WERI-Rb-1 (cell line): Measurements from ENCODE around the gene STPG2.
A peak's percentile ranks its signal among the peaks of the same experiment; 100 is the strongest.

Experiments used
- DNase-seq: peaks from one replicate; pipeline ENCODE4 v3.0.0-alpha.2; 2020
- H3K27ac ChIP-seq: fragments of 250-450 bp; sonication (Bioruptor Pico); 2 replicates; pipeline ENCODE4 v1.5.1; 2020; ENCODE audit warnings: mild to moderate bottlenecking, moderate library complexity
- H3K27me3 ChIP-seq: fragments of 250-450 bp; sonication (Bioruptor Pico); 2 replicates; pipeline ENCODE4 v1.5.1; 2021; ENCODE audit warnings: mild to moderate bottlenecking, low read depth, moderate library complexity; ENCODE audit not compliant: insufficient read depth, severe bottlenecking
- H3K36me3 ChIP-seq: fragments of 250-450 bp; sonication (Bioruptor Pico); 2 replicates; pipeline ENCODE4 v1.5.1; 2020; ENCODE audit warnings: mild to moderate bottlenecking, moderate library complexity
- H3K4me3 ChIP-seq: 2 replicates; pipeline ENCODE4 v1.5.1; 2011; ENCODE audit warnings: low read depth, mild to moderate bottlenecking, control low read depth, low read length
- H3K9me3 ChIP-seq: fragments of 250-450 bp; sonication (Bioruptor Pico); 2 replicates; pipeline ENCODE4 v1.5.1; 2021; ENCODE audit warnings: mild to moderate bottlenecking, moderate library complexity; ENCODE audit not compliant: severe bottlenecking
- CTCF ChIP-seq: IDR thresholded peaks from 2 replicates; pipeline ENCODE4 v1.5.1; 2011; ENCODE audit warnings: low read depth, mild to moderate bottlenecking, control low read depth, inconsistent platforms, low read length

STPG2 gene

GRCh38 chr4:97845758-97846157 lies 297.5 kb downstream of the STPG2 start:
- no peak for TF ChIP-seq CTCF

GRCh38 chr4:97841512-97841911 lies 301.8 kb downstream of the STPG2 start:
- DNase-seq, result no peak
- no peak for TF ChIP-seq CTCF
- Histone ChIP-seq H3K27ac (no peak overlapping the region), H3K4me3 (no peak overlapping the region), H3K9me3 (no peaks in the 10 kb centered on the region), H3K27me3 (no peaks in the 10 kb centered on the region), H3K36me3 (no peaks in the 10 kb centered on the region)

More at GRCh38 chr4:97845758-97846157, 297.5 kb downstream of the STPG2 start:
- H3K4me3 ChIP-seq, result no peak overlapping the region
- no peak for DNase-seq
- no peak overlapping the region for H3K27ac ChIP-seq
- no peaks in the 10 kb centered on the region for H3K9me3 ChIP-seq
- no peaks in the 10 kb centered on the region for H3K27me3 ChIP-seq
- H3K36me3 ChIP-seq, result no peaks in the 10 kb centered on the region

GRCh38 chr4:97836662-97837061 lies 306.6 kb downstream of the STPG2 start:
- DNase-seq, result no peak
- no peaks in the 10 kb centered on the region for H3K9me3 ChIP-seq
- H3K27me3 ChIP-seq, result no peaks in the 10 kb centered on the region
- H3K36me3 ChIP-seq, result no peaks in the 10 kb centered on the region
- no peak for TF ChIP-seq CTCF
- H3K27ac ChIP-seq, result no peak overlapping the region
- no peak overlapping the region for H3K4me3 ChIP-seq

GRCh38 chr4:97828646-97829045 lies 314.6 kb downstream of the STPG2 start:
- no peaks in the 10 kb centered on the region for H3K9me3 ChIP-seq
- peak; percentile 87 for DNase-seq
- TF ChIP-seq CTCF, result no peak
- peak overlapping the region; percentile 30; the same call in 1 of the 2 replicates for H3K27ac ChIP-seq
- no peaks in the 10 kb centered on the region for H3K27me3 ChIP-seq
- no peak overlapping the region for H3K4me3 ChIP-seq
- no peaks in the 10 kb centered on the region for H3K36me3 ChIP-seq

- Histone ChIP-seq H3K27me3 (no peaks in the 10 kb centered on the region), H3K9me3 (peaks cover 11% of the 10 kb centered on the region), H3K36me3 (no peaks in the 10 kb centered on the region), H3K27ac (no peak overlapping the region), H3K4me3 (no peak overlapping the region)
- no peak for DNase-seq
- no peak for TF ChIP-seq CTCF
These were observed 324.0 kb downstream of the STPG2 start for GRCh38 chr4:97819294-97819693.

- Histone ChIP-seq H3K4me3 (no peak overlapping the region), H3K27me3 (no peaks in the 10 kb centered on the region), H3K27ac (no peak overlapping the region), H3K9me3 (no peaks in the 10 kb centered on the region), H3K36me3 (no peaks in the 10 kb centered on the region)
- DNase-seq, result no peak
- TF ChIP-seq CTCF, result no peak
These were observed 330.5 kb downstream of the STPG2 start for GRCh38 chr4:97812768-97813167.
